Measurements from ENCODE around the gene UBE2D2. TPM values are rescaled to one million over a fixed set of nuclear protein-coding genes. Genes with fewer than 3 reads are reported as not detected.

UBE2D2 gene
- total RNA-seq, 1 donor from 2014 or later = 97.0 TPM

DNA sequence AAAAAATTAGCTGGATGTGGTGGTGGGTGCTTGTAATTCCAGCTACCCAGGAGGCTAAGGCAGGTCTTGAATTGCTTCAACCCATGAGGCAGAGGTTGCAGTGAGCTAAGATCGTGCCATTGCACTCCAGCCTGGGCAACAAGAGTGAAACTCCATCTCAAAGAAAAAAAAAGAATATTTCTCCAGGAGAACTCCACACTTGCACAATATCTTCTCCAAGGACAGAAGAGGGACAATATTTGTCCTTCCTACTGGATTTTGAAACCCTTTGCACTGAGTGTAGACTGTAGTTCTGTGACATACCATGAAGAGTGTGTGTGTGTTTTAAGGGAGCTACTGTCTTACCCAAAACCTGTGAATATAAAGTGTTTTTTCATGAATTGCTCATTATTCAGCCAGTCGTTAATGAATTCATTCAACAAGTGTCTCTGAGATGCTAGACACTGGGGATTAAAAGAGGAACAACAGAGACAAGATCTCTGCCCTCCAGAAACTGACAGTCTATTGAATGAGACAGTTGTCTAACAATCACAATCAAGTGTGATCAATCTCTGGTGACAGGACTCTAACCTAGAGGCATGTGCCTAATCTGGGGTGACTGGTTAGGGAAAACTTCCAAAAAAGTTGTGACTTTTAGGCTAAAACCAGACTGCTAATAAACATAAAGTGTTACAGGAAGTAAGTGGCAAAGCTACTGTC, 9.8 kb upstream of the UBE2D2 start:
- no peak overlapping the region for H3K27ac ChIP-seq
- no peaks in the 10 kb centered on the region for H3K36me3 ChIP-seq
- no peaks in the 10 kb centered on the region for H3K4me1 ChIP-seq
- intact Hi-C loops (cut with DNase I) = no loop called here
- no peak for ATAC-seq
- no peak overlapping the region for H3K4me3 ChIP-seq
- no peaks in the 10 kb centered on the region for H3K9me3 ChIP-seq
- TF ChIP-seq, protein P1, sequence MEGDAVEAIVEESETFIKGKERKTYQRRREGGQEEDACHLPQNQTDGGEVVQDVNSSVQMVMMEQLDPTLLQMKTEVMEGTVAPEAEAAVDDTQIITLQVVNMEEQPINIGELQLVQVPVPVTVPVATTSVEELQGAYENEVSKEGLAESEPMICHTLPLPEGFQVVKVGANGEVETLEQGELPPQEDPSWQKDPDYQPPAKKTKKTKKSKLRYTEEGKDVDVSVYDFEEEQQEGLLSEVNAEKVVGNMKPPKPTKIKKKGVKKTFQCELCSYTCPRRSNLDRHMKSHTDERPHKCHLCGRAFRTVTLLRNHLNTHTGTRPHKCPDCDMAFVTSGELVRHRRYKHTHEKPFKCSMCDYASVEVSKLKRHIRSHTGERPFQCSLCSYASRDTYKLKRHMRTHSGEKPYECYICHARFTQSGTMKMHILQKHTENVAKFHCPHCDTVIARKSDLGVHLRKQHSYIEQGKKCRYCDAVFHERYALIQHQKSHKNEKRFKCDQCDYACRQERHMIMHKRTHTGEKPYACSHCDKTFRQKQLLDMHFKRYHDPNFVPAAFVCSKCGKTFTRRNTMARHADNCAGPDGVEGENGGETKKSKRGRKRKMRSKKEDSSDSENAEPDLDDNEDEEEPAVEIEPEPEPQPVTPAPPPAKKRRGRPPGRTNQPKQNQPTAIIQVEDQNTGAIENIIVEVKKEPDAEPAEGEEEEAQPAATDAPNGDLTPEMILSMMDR (IDR thresholded peaks at IDR 0.05) = no peak
- no peak for DNase-seq
- no peaks in the 10 kb centered on the region for H3K27me3 ChIP-seq (ENCODE audit: low read depth)

DNA sequence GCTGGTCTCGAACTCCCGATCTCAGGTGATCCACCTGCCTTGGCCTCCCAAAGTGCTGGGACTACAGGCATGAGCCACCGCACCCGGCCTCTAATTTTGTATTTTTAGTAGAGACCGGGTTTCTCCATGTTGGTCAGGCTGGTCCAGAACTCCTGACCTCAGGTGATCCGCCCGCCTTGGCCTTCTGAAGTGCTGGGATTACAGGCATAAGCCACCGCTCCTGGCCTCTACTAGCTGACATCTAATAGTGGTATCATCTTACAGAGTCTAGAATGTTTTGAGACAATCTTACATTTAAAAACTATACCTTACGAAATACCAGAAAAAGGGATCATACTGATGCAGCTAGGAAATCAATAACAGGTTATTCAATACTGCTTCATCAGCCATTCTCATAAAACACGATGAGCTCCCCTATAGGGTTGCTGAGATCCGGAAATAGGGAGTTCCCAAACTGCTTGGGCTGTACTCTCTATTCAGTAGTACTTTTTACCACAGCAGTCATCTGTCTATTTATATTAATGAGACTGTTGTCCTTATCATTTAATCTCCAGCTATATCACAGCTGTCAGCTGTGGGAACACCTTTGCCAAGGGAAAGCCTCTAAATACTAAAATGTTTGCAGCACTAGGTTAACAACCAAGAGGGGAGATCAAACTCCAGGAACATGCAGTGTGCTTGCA, 8.1 kb upstream of the UBE2D2 start:
- Histone ChIP-seq H3K36me3 (no peaks in the 10 kb centered on the region), H3K9me3 (no peaks in the 10 kb centered on the region), H3K4me3 (no peak overlapping the region), H3K4me1 (no peaks in the 10 kb centered on the region), H3K27ac (no peak overlapping the region), H3K27me3 (ENCODE audit: low read depth) (no peaks in the 10 kb centered on the region)
- TF ChIP-seq, protein P1 (IDR thresholded peaks at IDR 0.05) = no peak
- intact Hi-C loops (cut with DNase I) = no loop called here
- no peak for DNase-seq
- no peak for ATAC-seq

DNA sequence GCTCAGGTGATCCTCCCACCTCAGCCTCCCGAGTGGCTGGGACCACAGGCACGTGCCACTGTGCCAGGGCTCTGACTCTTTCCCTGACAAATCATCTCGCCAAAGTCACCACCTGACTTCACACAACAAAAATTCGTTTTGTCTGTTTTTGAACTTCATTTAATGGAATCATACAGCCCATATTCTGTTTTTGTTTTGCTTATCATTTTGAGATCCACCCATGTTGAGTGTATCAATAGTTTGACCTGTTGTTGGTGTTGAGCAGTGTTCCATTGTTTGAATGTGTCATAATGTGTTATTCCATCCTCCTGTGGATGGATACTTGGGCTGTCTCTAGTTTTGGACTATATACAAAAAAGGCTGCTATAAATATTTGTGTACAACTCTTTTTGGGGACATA, 6.9 kb upstream of the UBE2D2 start:
- TF ChIP-seq, protein P1 (IDR thresholded peaks at IDR 0.05) = no peak
- no peaks in the 10 kb centered on the region for H3K9me3 ChIP-seq
- intact Hi-C loops (cut with DNase I) = no loop called here
- H3K27ac ChIP-seq = no peak overlapping the region
- H3K27me3 ChIP-seq (ENCODE audit: low read depth) = no peaks in the 10 kb centered on the region
- ATAC-seq (no peak), DNase-seq (no peak)
- no peaks in the 10 kb centered on the region for H3K4me1 ChIP-seq
- H3K4me3 ChIP-seq = no peak overlapping the region
- H3K36me3 ChIP-seq = no peaks in the 10 kb centered on the region

DNA sequence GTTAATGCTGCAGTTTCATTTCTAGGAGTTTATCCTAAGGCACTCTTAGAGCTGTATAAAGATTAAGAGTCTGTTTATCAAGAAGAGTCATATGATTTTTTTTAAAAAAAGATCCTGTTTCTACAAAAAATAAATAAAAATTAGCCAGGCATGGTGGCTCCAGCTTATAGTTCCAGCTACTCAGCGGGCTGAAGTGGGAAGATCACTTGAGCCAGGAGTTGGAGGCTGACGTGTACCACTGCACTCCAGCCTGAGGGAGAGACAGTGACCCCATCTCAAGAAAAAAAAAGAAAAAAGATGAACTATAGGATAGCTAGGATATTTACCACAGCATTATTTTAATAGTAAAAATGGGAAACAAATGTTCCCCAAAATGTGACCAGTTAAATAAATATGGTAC, 3.3 kb upstream of the UBE2D2 start:
- intact Hi-C loops (cut with DNase I) = no loop called here
- TF ChIP-seq, protein P1 (IDR thresholded peaks at IDR 0.05) = no peak
- H3K27me3 ChIP-seq (ENCODE audit: low read depth) = no peaks in the 10 kb centered on the region
- H3K36me3 ChIP-seq = no peaks in the 10 kb centered on the region
- H3K27ac ChIP-seq = no peak overlapping the region
- ATAC-seq (no peak), DNase-seq (no peak)
- no peaks in the 10 kb centered on the region for H3K9me3 ChIP-seq
- peaks cover 11% of the 10 kb centered on the region for H3K4me1 ChIP-seq
- H3K4me3 ChIP-seq = no peak overlapping the region

DNA sequence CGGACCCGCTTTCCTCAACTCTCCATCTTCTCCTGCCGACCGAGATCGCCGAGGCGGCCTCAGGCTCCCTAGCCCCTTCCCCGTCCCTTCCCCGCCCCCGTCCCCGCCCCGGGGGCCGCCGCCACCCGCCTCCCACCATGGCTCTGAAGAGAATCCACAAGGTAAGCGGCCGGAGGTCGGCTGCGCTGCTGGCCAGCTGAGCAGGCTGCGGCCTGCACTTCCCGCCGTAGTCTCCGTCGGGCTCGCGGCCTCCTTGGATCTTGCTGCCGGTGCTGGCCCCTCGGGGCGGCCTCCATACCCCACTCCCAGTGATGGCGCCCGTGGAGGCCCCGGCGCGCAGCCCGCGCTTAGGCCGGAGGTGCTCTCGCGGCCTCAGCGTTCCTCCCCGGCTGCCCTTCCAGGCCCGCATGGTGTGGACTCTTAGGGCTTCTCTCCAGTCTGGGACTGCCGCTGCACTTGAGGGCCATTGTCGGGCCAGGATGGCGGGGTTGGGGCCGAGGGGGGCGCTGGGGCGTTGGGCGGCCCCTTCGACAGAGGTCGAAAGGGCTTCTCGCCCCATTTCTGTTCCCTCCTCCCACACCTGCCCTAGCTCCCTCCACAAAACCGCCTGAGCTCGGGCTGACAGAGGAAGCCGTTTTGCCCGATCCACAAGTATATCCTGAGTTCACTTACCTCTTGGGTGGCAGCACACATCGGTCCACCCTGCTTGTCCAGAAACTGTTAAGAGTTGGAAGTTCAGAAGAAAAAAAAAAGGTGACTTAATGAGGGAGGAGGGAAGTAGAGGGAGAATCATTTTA, 714 bp downstream of the UBE2D2 start:
- intact Hi-C loops (cut with DNase I) = no loop called here
- no peaks in the 10 kb centered on the region for H3K36me3 ChIP-seq
- peaks cover 51% of the 10 kb centered on the region for H3K4me1 ChIP-seq
- H3K27me3 ChIP-seq (ENCODE audit: low read depth) = no peaks in the 10 kb centered on the region
- H3K9me3 ChIP-seq = no peaks in the 10 kb centered on the region
- H3K4me3 ChIP-seq = peak overlapping the region; percentile 85
- peak; percentile 68 for DNase-seq
- TF ChIP-seq, protein P1 (IDR thresholded peaks at IDR 0.05) = no peak
- ATAC-seq = peak; percentile 64 to 67
- peak overlapping the region; percentile 96 for H3K27ac ChIP-seq

All from lower lobe of right lung (tissue), 2 donors.